Fibroblast of pulmonary artery (primary cell): ENCODE results near the gene NIPA2.
A peak's percentile ranks its signal among the peaks of the same experiment; 100 is the strongest.

Source experiments
- DNase-seq: peaks from one replicate; pipeline ENCODE4 v3.0.0-alpha.2; 2010; ENCODE audit warnings: low read depth
- H3K4me3 ChIP-seq: replicated peaks from 2 replicates; pipeline ENCODE4 v1.5.1; 2011; ENCODE audit warnings: low read depth, mild to moderate bottlenecking, control low read depth, low read length, moderate library complexity
- TF ChIP-seq, protein P1 (sequence below): IDR thresholded peaks from 2 replicates; pipeline ENCODE4 v1.5.1; 2011; ENCODE audit warnings: mild to moderate bottlenecking, control low read depth, low read length, inconsistent platforms; ENCODE audit errors: missing control alignments

The NIPA2 gene

DNA sequence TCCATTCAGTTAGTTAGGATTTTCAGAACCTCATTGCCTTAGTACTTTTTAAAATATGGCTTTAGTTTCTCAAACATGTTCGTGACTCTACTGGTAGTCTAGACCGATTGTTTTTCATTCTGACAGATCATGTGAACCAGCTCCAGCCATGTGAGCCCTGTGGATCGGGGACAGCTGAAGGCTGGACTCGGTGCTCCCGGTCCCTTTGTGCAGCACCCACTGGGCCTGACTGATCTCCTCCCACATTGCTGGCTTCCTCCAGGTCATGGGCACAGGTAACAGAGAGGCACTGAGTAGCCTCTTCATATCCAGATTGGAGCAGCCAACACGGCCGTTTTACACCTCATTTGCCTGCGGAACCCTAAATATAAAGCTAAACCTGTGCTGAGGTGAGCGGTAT, 30.5 kb downstream of the NIPA2 start:
- H3K4me3 ChIP-seq, result no peak overlapping the region
- DNase-seq, result no peak
- TF ChIP-seq, protein P1, sequence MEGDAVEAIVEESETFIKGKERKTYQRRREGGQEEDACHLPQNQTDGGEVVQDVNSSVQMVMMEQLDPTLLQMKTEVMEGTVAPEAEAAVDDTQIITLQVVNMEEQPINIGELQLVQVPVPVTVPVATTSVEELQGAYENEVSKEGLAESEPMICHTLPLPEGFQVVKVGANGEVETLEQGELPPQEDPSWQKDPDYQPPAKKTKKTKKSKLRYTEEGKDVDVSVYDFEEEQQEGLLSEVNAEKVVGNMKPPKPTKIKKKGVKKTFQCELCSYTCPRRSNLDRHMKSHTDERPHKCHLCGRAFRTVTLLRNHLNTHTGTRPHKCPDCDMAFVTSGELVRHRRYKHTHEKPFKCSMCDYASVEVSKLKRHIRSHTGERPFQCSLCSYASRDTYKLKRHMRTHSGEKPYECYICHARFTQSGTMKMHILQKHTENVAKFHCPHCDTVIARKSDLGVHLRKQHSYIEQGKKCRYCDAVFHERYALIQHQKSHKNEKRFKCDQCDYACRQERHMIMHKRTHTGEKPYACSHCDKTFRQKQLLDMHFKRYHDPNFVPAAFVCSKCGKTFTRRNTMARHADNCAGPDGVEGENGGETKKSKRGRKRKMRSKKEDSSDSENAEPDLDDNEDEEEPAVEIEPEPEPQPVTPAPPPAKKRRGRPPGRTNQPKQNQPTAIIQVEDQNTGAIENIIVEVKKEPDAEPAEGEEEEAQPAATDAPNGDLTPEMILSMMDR, result no peak

DNA sequence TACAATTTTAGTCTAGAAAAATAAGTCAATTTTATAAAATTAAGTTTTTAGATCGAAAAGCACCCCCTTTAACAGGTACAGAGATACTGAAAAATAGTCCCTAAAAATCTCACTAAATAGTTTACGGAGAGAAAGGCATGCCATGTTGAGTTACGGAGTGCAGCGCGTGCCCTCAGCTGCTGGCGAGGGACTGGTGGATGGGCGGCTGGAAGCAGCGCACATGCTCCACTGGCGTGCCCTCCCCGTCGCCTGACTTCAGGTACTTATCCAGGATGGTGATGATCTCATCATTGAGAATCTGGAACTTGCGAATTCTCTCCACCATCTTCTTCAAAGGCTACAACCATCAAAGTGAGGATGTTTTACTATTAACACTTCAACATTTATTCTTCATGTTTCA, 31.4 kb downstream of the NIPA2 start:
- TF ChIP-seq, protein P1, result no peak
- no peak overlapping the region for H3K4me3 ChIP-seq
- DNase-seq, result no peak

DNA sequence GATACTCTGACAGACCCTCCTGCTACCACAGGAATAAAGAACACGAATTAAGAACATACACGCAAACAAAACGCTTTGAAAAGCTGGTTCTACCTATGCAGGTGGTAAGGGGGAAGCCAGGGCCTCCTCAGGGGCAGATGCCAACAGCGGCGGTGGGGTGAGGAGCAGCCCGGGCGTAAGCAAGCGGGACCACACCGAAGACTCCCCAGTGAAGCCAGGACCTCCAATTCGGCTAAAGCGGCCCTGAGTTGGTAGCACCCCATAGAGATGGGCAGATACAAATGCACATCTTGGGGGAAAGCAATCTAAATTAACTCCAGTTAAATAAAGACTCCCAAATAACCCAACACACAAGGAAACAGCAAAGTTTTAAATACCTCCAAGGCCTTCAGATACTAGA, 32.4 kb downstream of the NIPA2 start:
- TF ChIP-seq, protein P1, result no peak
- DNase-seq, result no peak
- H3K4me3 ChIP-seq, result no peak overlapping the region

GRCh38 chr15:22871481-22872086, 33.1 kb downstream of the NIPA2 start:
- TF ChIP-seq, protein P1, result no peak
- no peak overlapping the region for H3K4me3 ChIP-seq
- no peak for DNase-seq

DNA sequence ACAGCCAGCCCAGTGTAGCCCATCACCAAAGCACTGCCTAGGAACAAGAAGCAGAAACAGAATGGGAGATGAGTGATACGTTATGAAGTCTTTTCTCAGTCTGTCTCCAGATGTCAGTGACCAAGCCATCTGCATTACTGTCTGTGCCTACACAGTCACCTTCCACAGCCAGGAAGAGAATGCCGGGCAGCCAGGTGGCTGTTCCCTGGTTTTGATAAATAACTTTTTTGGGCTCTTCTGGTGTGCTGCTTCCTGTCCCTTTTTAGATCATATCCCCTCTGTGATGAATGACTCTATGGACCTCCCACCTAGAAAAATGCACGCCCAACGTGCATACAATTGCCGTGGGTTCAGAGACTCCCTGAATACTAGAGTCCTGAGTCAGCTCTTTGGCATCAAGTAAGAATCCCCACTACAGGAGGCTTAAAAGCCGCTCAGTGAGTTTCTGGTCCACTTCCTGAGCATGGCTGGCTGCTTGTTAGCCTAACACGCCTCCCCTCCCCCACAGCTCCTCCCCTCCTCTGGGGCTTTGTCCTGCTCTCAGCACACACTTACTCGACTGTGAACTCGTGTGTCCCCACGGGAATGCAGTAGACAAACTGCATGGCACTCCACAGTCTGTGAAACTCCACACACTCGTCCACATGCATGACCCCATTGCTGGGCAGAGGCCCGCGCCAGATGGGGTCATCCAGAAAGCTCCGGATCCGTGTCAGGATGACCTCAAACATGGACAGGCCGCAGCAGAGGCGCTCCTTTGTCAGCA, 34.7 kb downstream of the NIPA2 start:
- TF ChIP-seq, protein P1, result no peak
- H3K4me3 ChIP-seq, result no peak overlapping the region
- peak; percentile 67 for DNase-seq

DNA sequence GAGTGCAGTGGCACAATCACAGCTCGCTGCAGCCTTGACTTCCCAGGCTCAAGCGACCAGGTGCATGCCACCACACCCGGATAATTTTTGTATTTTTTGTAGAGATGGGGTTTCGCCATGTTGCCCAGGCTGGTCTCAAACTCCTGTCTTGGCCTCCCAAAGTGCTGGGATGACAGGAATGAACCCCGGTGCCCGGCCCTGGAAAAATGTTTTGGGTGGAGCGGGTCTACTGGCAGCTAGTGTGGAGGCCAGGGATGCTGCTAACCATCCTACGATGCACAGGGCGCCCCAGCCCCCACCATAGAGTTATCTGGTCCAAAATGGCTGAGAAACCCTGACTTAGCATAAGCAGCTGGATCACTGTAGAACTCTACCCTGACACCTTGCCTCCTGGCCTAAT, 35.4 kb downstream of the NIPA2 start:
- no peak overlapping the region for H3K4me3 ChIP-seq
- TF ChIP-seq, protein P1, result no peak
- DNase-seq, result no peak

- no peak overlapping the region for H3K4me3 ChIP-seq
- TF ChIP-seq, protein P1, result no peak
Measured at GRCh38 chr15:22874256-22874655, 35.8 kb downstream of the NIPA2 start.

More at GRCh38 chr15:22874256-22874655, 35.8 kb downstream of the NIPA2 start:
- DNase-seq, result no peak
